ENCODE results near the gene NETO2. TPM values are rescaled to one million over a fixed set of nuclear protein-coding genes. Genes with fewer than 3 reads are reported as not detected.
"Not testable (repeated sequence)": the region's sequence is repeated elsewhere in the genome, so short reads cannot be mapped to it uniquely, and the experiment has no call there.

The NETO2 gene
- total and polyA plus RNA-seq, 10 of the 15 experiments (the other 5 are each of a cell fraction or from before 2014, with no cell fraction given) = 8.5 to 53.1 (median 27.0) TPM

DNA sequence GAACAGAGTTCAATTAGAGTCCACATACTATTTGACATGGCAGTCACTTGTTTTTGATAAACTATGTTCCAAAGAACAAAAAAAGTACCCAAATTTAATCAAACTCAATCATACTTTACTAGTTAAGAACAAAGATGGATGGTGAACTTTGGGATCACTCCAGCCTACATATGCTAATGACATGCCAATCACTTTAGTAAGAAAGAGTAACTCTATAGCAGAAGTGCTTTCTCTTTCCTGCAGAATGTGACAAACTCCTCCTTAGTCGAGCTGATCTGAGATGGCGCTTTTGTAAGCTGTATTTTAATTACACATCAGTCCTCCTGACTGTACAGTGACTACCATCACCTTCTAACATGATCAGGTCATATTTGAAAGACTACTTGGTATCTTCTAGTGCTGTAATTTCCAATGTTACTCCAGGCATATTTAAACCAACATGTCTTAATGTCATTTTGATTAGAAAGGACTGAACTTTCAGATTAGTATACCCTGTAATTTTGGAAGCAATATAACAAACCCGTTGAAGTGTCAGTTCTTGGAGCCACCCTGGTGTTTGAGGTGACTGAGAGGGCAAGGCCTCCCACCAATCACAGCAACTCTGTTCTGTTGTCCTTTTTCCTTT is 4.1 kb downstream of the NETO2 start:
- no peaks in the 10 kb centered on the region for H3K36me3 ChIP-seq (ENCODE audit: control insufficient read depth in 2 of 2, insufficient read depth in 2 of 2, low read length in 1 of 2)
- H3K27ac ChIP-seq (ENCODE audit: control insufficient read depth, insufficient read depth) = no peak overlapping the region
- ChIA-PET RAD21 (ENCODE audit: unreplicated experiment) (interaction anchor here (0.6 to 3.6 kb wide), 4 partner anchors 92 to 1026 kb away, joined by 3 to 17 read pairs (median 6); no protein-coding TSS in a partner anchor), SMC1A (ENCODE audit: uncharacterized antibody, unreplicated experiment) (interaction anchor here (0.7 to 2.6 kb wide), 6 partner anchors 27 to 838 kb away, joined by 3 to 12 read pairs (median 4); no protein-coding TSS in a partner anchor), POLR2A (interaction anchor here (0.6 kb wide), 1 partner anchor 103 kb away, joined by 3 read pairs; no protein-coding TSS in a partner anchor), CTCF (interaction anchor here (0.7 to 1.9 kb wide), 6 partner anchors 9 to 1025 kb away, joined by 3 to 5 read pairs (median 4); no protein-coding TSS in a partner anchor)
- H3K4me1 ChIP-seq (ENCODE audit: control insufficient read depth, insufficient read depth, low read length) = peaks cover 13% of the 10 kb centered on the region
- no peaks in the 10 kb centered on the region for H3K27me3 ChIP-seq (replicated peaks in 1 of 2; ENCODE audit: control insufficient read depth in 2 of 2, insufficient read depth in 2 of 2, low read length in 1 of 2)
- no peak for FAIRE-seq
- H3K4me2 ChIP-seq (ENCODE audit: control insufficient read depth, insufficient read depth) = peak overlapping the region; percentile 59
- no peak for ATAC-seq
- H3K4me3 ChIP-seq = 0 out of 2 replicates have a peak overlapping the region, but pooled peaks have one; percentile 20
- WGBS (ENCODE audit: insufficient coverage, insufficient replicate concordance, low lambda C conversion rate, missing lambda C conversion rate) = 55% methylated on average over 3 of the region's 3 CpGs
- in situ Hi-C loops (cut with MboI) (loop anchor here (5.0 to 25.0 kb wide), 5 partner anchors 97 to 1473 kb away; partner anchors contain the start of gene N4BP1), intact Hi-C loops (cut with micrococcal nuclease; ENCODE audit: unreplicated experiment) (loop anchor here (5.0 to 10.0 kb wide), 6 partner anchors 122 to 978 kb away; partner anchors contain the start of genes DNAJA2, ITFG1 and PHKB)
- BruUV-seq (replicated peaks) = no TSS peak
- H3K9ac ChIP-seq (ENCODE audit: control insufficient read depth, insufficient read depth, low read length) = no peak overlapping the region
- H3K79me2 ChIP-seq (ENCODE audit: control insufficient read depth, insufficient read depth, low read length) = peaks cover 74% of the 10 kb centered on the region
- H2AFZ ChIP-seq (ENCODE audit: control insufficient read depth, low read depth, low read length) = peak overlapping the region; percentile 38
- peak; percentile 85 for TF ChIP-seq PKNOX1 (IDR thresholded peaks at IDR 0.05)
- TF ChIP-seq PBX3 (IDR thresholded peaks at IDR 0.05; ENCODE audit: insufficient replicate concordance, low read depth, low read length) = peak; percentile 25
- TF ChIP-seq SIN3A (IDR thresholded peaks at IDR 0.05; ENCODE audit: low read depth, low read length) = no peak
- no peak for TF ChIP-seq YBX1 (IDR thresholded peaks at IDR 0.05)
- no peaks in the 10 kb centered on the region for H4K20me1 ChIP-seq (ENCODE audit: control insufficient read depth, insufficient read depth)
- H3K9me3 ChIP-seq (replicated peaks; ENCODE audit: control insufficient read depth, insufficient read depth, low read length) = no peaks in the 10 kb centered on the region
- no peak for DNase-seq (ENCODE audit: low read depth, low spot score)

GRCh38 chr16:47137925-47138324 is 5.8 kb downstream of the NETO2 start:
- 99% methylated on average over 9 of the region's 9 CpGs for WGBS (ENCODE audit: insufficient coverage, insufficient replicate concordance, low lambda C conversion rate, missing lambda C conversion rate)
- H3K4me2 ChIP-seq (ENCODE audit: control insufficient read depth, insufficient read depth) = not testable (repeated sequence)

More at GRCh38 chr16:47137925-47138324, 5.8 kb downstream of the NETO2 start:
- H2AFZ ChIP-seq (ENCODE audit: control insufficient read depth, low read depth, low read length); H3K4me3 ChIP-seq; POLR2A ChIA-PET; H3K27me3 ChIP-seq (replicated peaks in 1 of 2; ENCODE audit: control insufficient read depth in 2 of 2, insufficient read depth in 2 of 2, low read length in 1 of 2); H3K27ac ChIP-seq (ENCODE audit: control insufficient read depth, insufficient read depth); H3K9me3 ChIP-seq (replicated peaks; ENCODE audit: control insufficient read depth, insufficient read depth, low read length); H3K4me1 ChIP-seq (ENCODE audit: control insufficient read depth, insufficient read depth, low read length); FAIRE-seq; H4K20me1 ChIP-seq (ENCODE audit: control insufficient read depth, insufficient read depth); H3K36me3 ChIP-seq (ENCODE audit: control insufficient read depth in 2 of 2, insufficient read depth in 2 of 2, low read length in 1 of 2); H3K9ac ChIP-seq (ENCODE audit: control insufficient read depth, insufficient read depth, low read length); BruUV-seq (replicated peaks); intact Hi-C loops (cut with micrococcal nuclease; ENCODE audit: unreplicated experiment); DNase-seq (ENCODE audit: low read depth, low spot score); ATAC-seq: not testable (repeated sequence)
- in situ Hi-C loops (cut with MboI) = loop anchor here (5.0 to 25.0 kb wide), 4 partner anchors 96 to 1474 kb away; partner anchors contain the start of gene N4BP1
- RAD21 ChIA-PET (ENCODE audit: unreplicated experiment) = interaction anchor here (0.9 to 3.6 kb wide), 4 partner anchors 24 to 100 kb away, joined by 3 to 17 read pairs (median 10); no protein-coding TSS in a partner anchor
- CTCF ChIA-PET = interaction anchor here (0.8 to 3.5 kb wide), 5 partner anchors 24 to 186 kb away, joined by 3 to 20 read pairs (median 5); no protein-coding TSS in a partner anchor
- SMC1A ChIA-PET (ENCODE audit: uncharacterized antibody, unreplicated experiment) = interaction anchor here (1.0 to 2.9 kb wide), 4 partner anchors 12 to 164 kb away, joined by 4 to 12 read pairs (median 8); no protein-coding TSS in a partner anchor
- H3K79me2 ChIP-seq (ENCODE audit: control insufficient read depth, insufficient read depth, low read length) = peaks cover 80% of the 10 kb centered on the region

Data from GM12878 (cell line).